Measurements from ENCODE around the gene BRMS1L. TPM values are rescaled to one million over a fixed set of nuclear protein-coding genes. Genes with fewer than 3 reads are reported as not detected.

Gene BRMS1L
- total and polyA plus RNA-seq, 2 of the 13 experiments (the other 11 are each of a cell fraction or from before 2014, with no cell fraction given), result 21.1 to 23.8 TPM

DNA sequence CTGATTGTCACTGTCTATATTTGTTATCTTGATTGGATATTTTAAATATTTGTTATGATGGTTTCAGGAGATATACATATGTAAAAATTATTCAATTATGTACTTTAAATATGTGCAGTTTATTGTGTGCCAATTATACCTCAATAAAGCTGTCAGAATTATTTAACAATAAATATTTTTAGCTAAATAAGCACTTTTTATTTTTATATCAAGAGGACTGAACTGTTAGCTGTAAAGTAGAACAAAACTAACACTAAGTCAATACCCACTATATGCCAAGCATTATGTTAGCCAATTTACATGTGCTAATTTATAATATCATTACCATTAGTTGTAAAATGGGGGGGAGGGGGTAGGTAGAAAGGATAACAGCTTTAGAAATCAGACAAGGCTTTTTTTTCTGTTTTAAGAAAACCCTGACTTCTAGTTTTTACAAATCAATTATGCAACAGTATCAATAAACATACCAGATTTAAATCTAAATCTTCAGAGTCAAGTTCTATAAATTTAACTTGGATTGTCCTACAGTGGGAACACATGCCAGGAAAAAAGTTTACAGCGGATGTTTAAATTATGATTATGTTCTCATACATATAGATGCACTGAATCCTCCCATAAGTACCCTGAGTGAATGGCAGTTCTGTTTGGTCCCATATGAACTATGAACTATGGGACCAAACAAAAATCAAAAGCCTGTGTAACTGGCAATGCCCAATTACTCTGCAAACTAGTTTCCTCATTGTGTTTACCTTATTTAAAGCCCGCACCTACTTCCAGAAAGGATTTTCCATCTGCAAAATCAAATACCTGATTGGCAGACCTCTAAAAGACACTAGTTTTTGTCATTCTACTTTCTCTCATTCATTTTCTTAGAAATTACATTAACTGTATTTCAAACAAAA lies 19.9 kb upstream of the BRMS1L start (continued):
- TF ChIP-seq, protein P1, sequence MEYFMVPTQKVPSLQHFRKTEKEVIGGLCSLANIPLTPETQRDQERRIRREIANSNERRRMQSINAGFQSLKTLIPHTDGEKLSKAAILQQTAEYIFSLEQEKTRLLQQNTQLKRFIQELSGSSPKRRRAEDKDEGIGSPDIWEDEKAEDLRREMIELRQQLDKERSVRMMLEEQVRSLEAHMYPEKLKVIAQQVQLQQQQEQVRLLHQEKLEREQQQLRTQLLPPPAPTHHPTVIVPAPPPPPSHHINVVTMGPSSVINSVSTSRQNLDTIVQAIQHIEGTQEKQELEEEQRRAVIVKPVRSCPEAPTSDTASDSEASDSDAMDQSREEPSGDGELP (IDR thresholded peaks at IDR 0.05; ENCODE audit: borderline replicate concordance, low read depth), result peak; percentile 27; the same call in 1 of the 2 replicates
- TF ChIP-seq RBFOX2 (IDR thresholded peaks at IDR 0.05; ENCODE audit: low read depth, low read length) (peak; percentile 74), NR2F1 (CRISPR knock-in tag; IDR thresholded peaks at IDR 0.05) (0 out of 4 replicates have a peak, but pooled peaks of 1 of the 2 experiments have one; percentile 31), ZNF24 (IDR thresholded peaks at IDR 0.05) (peak; percentile 53), ZSCAN12 (CRISPR knock-in tag; IDR thresholded peaks at IDR 0.05) (no peak; the same call in 1 of the 2 replicates), THYN1 (CRISPR knock-in tag; IDR thresholded peaks at IDR 0.05; ENCODE audit: borderline replicate concordance, low read depth) (0 out of 2 replicates have a peak, but pooled peaks have one; percentile 28), ZNF296 (CRISPR knock-in tag; conservative IDR thresholded peaks at IDR 0.05) (no peak), FOXA1 (IDR thresholded peaks at IDR 0.05) (peak; percentile 61; the same call in 1 of the 2 replicates), FOXA1 (CRISPR knock-in tag; IDR thresholded peaks at IDR 0.05) (peak; percentile 89), FOSL2 (CRISPR knock-in tag; IDR thresholded peaks at IDR 0.05) (peak; percentile 59; the same call in 1 of the 2 replicates), TEAD3 (CRISPR knock-in tag; optimal IDR thresholded peaks at IDR 0.05; ENCODE audit: borderline replicate concordance) (peak; percentile 80)
- TF ChIP-seq, protein P2, sequence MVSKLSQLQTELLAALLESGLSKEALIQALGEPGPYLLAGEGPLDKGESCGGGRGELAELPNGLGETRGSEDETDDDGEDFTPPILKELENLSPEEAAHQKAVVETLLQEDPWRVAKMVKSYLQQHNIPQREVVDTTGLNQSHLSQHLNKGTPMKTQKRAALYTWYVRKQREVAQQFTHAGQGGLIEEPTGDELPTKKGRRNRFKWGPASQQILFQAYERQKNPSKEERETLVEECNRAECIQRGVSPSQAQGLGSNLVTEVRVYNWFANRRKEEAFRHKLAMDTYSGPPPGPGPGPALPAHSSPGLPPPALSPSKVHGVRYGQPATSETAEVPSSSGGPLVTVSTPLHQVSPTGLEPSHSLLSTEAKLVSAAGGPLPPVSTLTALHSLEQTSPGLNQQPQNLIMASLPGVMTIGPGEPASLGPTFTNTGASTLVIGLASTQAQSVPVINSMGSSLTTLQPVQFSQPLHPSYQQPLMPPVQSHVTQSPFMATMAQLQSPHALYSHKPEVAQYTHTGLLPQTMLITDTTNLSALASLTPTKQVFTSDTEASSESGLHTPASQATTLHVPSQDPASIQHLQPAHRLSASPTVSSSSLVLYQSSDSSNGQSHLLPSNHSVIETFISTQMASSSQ (IDR thresholded peaks at IDR 0.05; ENCODE audit: low read depth), result no peak; the same call in 1 of the 2 replicates
- TF ChIP-seq, protein P2 (CRISPR knock-in tag; IDR thresholded peaks at IDR 0.05; ENCODE audit: borderline replicate concordance), result peak; percentile 79; the same call in 1 of the 2 replicates
- TF ChIP-seq, protein P3, sequence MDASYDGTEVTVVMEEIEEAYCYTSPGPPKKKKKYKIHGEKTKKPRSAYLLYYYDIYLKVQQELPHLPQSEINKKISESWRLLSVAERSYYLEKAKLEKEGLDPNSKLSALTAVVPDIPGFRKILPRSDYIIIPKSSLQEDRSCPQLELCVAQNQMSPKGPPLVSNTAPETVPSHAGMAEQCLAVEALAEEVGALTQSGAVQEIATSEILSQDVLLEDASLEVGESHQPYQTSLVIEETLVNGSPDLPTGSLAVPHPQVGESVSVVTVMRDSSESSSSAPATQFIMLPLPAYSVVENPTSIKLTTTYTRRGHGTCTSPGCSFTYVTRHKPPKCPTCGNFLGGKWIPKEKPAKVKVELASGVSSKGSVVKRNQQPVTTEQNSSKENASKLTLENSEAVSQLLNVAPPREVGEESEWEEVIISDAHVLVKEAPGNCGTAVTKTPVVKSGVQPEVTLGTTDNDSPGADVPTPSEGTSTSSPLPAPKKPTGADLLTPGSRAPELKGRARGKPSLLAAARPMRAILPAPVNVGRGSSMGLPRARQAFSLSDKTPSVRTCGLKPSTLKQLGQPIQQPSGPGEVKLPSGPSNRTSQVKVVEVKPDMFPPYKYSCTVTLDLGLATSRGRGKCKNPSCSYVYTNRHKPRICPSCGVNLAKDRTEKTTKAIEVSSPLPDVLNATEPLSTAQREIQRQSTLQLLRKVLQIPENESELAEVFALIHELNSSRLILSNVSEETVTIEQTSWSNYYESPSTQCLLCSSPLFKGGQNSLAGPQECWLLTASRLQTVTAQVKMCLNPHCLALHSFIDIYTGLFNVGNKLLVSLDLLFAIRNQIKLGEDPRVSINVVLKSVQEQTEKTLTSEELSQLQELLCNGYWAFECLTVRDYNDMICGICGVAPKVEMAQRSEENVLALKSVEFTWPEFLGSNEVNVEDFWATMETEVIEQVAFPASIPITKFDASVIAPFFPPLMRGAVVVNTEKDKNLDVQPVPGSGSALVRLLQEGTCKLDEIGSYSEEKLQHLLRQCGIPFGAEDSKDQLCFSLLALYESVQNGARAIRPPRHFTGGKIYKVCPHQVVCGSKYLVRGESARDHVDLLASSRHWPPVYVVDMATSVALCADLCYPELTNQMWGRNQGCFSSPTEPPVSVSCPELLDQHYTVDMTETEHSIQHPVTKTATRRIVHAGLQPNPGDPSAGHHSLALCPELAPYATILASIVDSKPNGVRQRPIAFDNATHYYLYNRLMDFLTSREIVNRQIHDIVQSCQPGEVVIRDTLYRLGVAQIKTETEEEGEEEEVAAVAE (CRISPR knock-in tag; IDR thresholded peaks at IDR 0.05; ENCODE audit: borderline replicate concordance), result peak; percentile 45; the same call in 1 of the 2 replicates
- TF ChIP-seq, protein P4, sequence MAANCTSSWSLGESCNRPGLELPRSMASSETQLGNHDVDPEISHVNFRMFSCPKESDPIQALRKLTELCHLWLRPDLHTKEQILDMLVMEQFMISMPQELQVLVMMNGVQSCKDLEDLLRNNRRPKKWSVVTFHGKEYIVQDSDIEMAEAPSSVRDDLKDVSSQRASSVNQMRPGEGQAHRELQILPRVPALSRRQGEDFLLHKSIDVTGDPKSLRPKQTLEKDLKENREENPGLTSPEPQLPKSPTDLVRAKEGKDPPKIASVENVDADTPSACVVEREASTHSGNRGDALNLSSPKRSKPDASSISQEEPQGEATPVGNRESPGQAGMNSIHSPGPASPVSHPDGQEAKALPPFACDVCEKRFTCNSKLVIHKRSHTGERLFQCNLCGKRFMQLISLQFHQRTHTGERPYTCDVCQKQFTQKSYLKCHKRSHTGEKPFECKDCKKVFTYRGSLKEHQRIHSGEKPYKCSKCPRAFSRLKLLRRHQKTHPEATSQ (CRISPR knock-in tag; IDR thresholded peaks at IDR 0.05; ENCODE audit: borderline replicate concordance), result peak; percentile 88; the same call in 1 of the 2 replicates

Data from HepG2 (cell line).